ENCODE results near the gene SSR1.

Gene SSR1

DNA sequence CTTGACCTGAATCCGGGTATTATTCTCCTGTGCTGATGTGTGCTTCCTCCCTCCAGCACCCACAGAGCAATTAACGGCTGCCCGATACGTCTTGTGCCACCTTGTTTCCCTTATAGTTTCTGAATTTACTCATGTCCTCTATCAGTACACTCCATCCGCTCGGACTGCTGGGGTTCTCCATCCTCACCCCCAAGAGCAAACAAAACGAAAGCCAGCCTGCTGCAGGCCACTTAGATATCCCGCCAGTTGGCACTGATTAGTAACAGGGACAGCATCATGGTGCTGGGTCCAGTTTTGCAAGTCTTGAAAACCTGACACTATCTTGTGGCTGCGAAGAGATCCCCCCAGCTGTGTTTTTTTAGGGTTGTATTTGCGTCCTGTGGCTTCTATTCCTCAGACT is 71.8 kb downstream of the SSR1 start:
- Histone ChIP-seq H3K27me3 (ENCODE audit: control insufficient read depth in 1 of 2, insufficient read depth in 2 of 2, low read length in 2 of 2) (no peaks in the 10 kb centered on the region), H3K27ac (ENCODE audit: low read depth, low read length) (no peak overlapping the region), H3K9me3 (ENCODE audit: low read length) (no peaks in the 10 kb centered on the region), H3K36me3 (ENCODE audit: insufficient read depth, low read length) (peaks cover 7% of the 10 kb centered on the region), H3K4me1 (ENCODE audit: insufficient read depth, low read length) (peaks cover 11% of the 10 kb centered on the region), H3K4me3 (ENCODE audit: low read depth in 1 of 2, low read length in 2 of 2) (no peak overlapping the region), H3K9ac (ENCODE audit: low read length) (no peak overlapping the region)

DNA sequence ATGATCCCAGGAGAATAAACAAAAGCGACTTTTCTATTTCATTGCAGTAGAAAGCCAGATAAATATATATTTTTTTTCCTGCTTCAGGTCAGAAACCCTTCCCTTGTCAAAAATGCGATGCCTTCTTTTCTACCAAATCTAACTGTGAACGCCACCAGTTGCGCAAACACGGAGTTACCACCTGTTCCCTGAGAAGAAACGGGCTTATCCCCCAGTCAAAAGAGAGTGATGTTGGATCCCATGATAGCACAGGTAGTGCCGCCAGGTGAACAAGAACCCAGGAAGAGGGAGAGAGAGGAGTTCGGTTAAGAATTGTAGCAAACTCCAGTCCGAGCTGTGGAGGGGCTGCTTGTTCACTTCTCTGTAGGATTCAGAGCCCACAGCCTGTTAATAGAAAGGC is 72.6 kb downstream of the SSR1 start:
- H3K27me3 ChIP-seq (ENCODE audit: control insufficient read depth in 1 of 2, insufficient read depth in 2 of 2, low read length in 2 of 2): no peaks in the 10 kb centered on the region
- H3K9ac ChIP-seq (ENCODE audit: low read length): no peak overlapping the region
- peaks cover 9% of the 10 kb centered on the region for H3K36me3 ChIP-seq (ENCODE audit: insufficient read depth, low read length)
- no peak overlapping the region for H3K4me3 ChIP-seq (ENCODE audit: low read depth in 1 of 2, low read length in 2 of 2)
- H3K4me1 ChIP-seq (ENCODE audit: insufficient read depth, low read length): peaks cover 11% of the 10 kb centered on the region
- H3K27ac ChIP-seq (ENCODE audit: low read depth, low read length): no peak overlapping the region
- H3K9me3 ChIP-seq (ENCODE audit: low read length): no peaks in the 10 kb centered on the region

- no peak overlapping the region for H3K4me3 ChIP-seq (ENCODE audit: low read depth in 1 of 2, low read length in 2 of 2)
- H3K27ac ChIP-seq (ENCODE audit: low read depth, low read length): no peak overlapping the region
- H3K9me3 ChIP-seq (ENCODE audit: low read length): no peaks in the 10 kb centered on the region
- H3K36me3 ChIP-seq (ENCODE audit: insufficient read depth, low read length): peaks cover 16% of the 10 kb centered on the region
- H3K27me3 ChIP-seq (ENCODE audit: control insufficient read depth in 1 of 2, insufficient read depth in 2 of 2, low read length in 2 of 2): no peaks in the 10 kb centered on the region
- no peak overlapping the region for H3K9ac ChIP-seq (ENCODE audit: low read length)
- peaks cover 11% of the 10 kb centered on the region for H3K4me1 ChIP-seq (ENCODE audit: insufficient read depth, low read length)
Measured at GRCh38 chr6:7239590-7239948, 73.4 kb downstream of the SSR1 start.

DNA sequence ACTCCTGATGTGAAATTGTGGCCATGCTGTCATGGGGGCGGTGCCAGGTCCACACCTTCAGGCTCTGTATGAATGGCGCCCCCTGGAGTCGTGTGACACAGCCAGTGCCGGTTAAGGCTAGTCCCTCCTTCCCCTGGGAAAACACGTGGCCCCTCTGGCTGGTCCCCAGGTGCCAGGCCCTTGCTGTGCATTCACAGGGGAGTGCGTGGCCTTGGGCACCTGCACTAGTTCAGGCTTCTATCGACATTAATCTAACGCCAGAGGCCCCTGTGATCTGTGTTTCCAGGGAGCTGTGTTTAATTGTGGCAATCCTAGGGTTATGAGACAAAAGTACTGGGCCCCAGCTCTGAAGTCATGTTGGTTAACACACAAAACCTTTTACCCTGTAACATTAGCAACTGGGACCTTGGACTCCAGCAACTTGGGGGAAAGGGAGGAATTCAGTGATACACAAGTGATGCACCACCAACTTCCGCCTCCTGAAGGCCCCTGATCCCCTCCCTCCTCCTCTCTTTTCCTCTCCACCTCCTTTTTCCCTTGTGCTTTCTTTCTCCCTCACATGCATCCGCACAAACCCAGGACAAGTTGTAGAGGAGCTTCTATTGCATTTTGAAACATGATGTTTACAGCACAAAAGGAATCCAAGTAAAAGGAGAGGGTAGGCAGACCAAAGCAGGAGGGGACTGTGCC is 74.0 kb downstream of the SSR1 start:
- H3K36me3 ChIP-seq (ENCODE audit: insufficient read depth, low read length): peaks cover 17% of the 10 kb centered on the region
- no peak overlapping the region for H3K4me3 ChIP-seq (ENCODE audit: low read depth in 1 of 2, low read length in 2 of 2)
- no peak overlapping the region for H3K9ac ChIP-seq (ENCODE audit: low read length)
- H3K4me1 ChIP-seq (ENCODE audit: insufficient read depth, low read length): peaks cover 11% of the 10 kb centered on the region
- H3K27ac ChIP-seq (ENCODE audit: low read depth, low read length): no peak overlapping the region
- no peaks in the 10 kb centered on the region for H3K9me3 ChIP-seq (ENCODE audit: low read length)
- H3K27me3 ChIP-seq (ENCODE audit: control insufficient read depth in 1 of 2, insufficient read depth in 2 of 2, low read length in 2 of 2): no peaks in the 10 kb centered on the region

- Histone ChIP-seq H3K4me1 (ENCODE audit: insufficient read depth, low read length) (peaks cover 10% of the 10 kb centered on the region), H3K27ac (ENCODE audit: low read depth, low read length) (no peak overlapping the region)
Measured at GRCh38 chr6:7238526-7238899, 74.5 kb downstream of the SSR1 start.

DNA sequence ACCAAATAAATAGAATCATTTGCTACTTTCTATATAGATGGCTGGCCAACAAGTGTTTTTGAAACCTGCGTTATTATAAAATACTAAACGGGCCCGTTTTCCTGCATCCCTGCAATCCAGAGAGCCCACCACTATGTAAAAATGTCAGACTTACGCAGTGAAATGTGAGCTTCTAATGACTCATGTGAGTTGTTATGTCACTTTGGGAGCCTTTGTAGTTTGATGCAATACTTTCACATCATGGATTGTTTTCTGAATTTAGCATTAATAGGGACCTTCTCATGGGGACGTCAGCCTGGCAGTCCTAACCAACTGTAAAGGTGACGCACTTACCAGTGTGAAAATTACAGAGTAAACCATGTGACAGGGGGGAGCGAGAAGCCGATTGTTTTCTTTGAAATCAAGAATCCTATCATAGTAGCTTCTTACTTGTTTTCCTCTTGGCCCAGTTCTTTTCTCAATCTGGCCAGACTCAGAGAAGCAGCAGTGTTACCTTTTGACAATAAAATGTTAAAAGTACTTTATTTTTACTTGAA is 75.3 kb downstream of the SSR1 start:
- Histone ChIP-seq H3K36me3 (ENCODE audit: insufficient read depth, low read length) (peaks cover 23% of the 10 kb centered on the region), H3K27ac (ENCODE audit: low read depth, low read length) (no peak overlapping the region), H3K4me1 (ENCODE audit: insufficient read depth, low read length) (peaks cover 2% of the 10 kb centered on the region), H3K9ac (ENCODE audit: low read length) (no peak overlapping the region), H3K9me3 (ENCODE audit: low read length) (no peaks in the 10 kb centered on the region), H3K4me3 (ENCODE audit: low read depth in 1 of 2, low read length in 2 of 2) (no peak overlapping the region), H3K27me3 (ENCODE audit: control insufficient read depth in 1 of 2, insufficient read depth in 2 of 2, low read length in 2 of 2) (no peaks in the 10 kb centered on the region)

More at GRCh38 chr6:7238526-7238899, 74.5 kb downstream of the SSR1 start:
- Histone ChIP-seq H3K4me3 (ENCODE audit: low read depth in 1 of 2, low read length in 2 of 2) (no peak overlapping the region), H3K36me3 (ENCODE audit: insufficient read depth, low read length) (peaks cover 22% of the 10 kb centered on the region), H3K27me3 (ENCODE audit: control insufficient read depth in 1 of 2, insufficient read depth in 2 of 2, low read length in 2 of 2) (no peaks in the 10 kb centered on the region), H3K9ac (ENCODE audit: low read length) (no peak overlapping the region), H3K9me3 (ENCODE audit: low read length) (no peaks in the 10 kb centered on the region)

GRCh38 chr6:7236306-7237209 is 76.4 kb downstream of the SSR1 start:
- Histone ChIP-seq H3K36me3 (ENCODE audit: insufficient read depth, low read length) (peaks cover 29% of the 10 kb centered on the region), H3K9me3 (ENCODE audit: low read length) (no peaks in the 10 kb centered on the region), H3K27me3 (ENCODE audit: control insufficient read depth in 1 of 2, insufficient read depth in 2 of 2, low read length in 2 of 2) (no peaks in the 10 kb centered on the region), H3K27ac (ENCODE audit: low read depth, low read length) (no peak overlapping the region), H3K9ac (ENCODE audit: low read length) (no peak overlapping the region), H3K4me3 (ENCODE audit: low read depth in 1 of 2, low read length in 2 of 2) (no peak overlapping the region), H3K4me1 (ENCODE audit: insufficient read depth, low read length) (no peaks in the 10 kb centered on the region)

DNA sequence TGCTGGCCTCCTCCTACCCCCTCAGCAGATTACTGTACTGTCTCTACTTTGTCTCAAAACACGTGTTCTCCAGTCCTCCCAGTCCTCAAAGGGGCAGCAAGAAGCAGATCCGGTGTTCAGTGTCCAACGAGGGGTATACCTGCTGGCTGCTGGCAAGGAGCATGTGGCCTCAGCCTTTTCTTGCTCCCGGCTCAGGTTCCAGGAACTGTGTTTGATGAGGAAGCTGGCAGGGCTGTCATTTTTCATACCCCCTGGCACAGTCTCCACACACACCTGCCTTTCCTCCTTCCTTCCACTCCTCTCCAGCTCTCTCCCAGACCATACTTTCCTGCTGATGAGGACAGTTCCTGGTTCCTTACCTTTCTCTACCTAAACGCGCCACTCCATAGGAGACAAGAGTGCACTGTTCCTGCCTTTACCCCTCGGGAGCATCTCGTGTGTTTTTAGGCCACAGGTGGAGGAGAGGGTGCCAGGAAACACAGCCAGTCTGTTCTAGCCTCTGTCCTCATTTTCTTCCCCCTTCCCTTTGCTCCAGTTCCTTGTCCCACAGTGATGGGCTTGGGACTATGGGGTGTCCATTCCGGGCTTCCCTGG is 77.2 kb downstream of the SSR1 start:
- H3K9me3 ChIP-seq (ENCODE audit: low read length): no peaks in the 10 kb centered on the region
- no peak overlapping the region for H3K27ac ChIP-seq (ENCODE audit: low read depth, low read length)
- H3K27me3 ChIP-seq (ENCODE audit: control insufficient read depth in 1 of 2, insufficient read depth in 2 of 2, low read length in 2 of 2): no peaks in the 10 kb centered on the region
- H3K9ac ChIP-seq (ENCODE audit: low read length): no peak overlapping the region
- no peak overlapping the region for H3K4me3 ChIP-seq (ENCODE audit: low read depth in 1 of 2, low read length in 2 of 2)
- H3K36me3 ChIP-seq (ENCODE audit: insufficient read depth, low read length): peaks cover 33% of the 10 kb centered on the region
- H3K4me1 ChIP-seq (ENCODE audit: insufficient read depth, low read length): no peaks in the 10 kb centered on the region

DNA sequence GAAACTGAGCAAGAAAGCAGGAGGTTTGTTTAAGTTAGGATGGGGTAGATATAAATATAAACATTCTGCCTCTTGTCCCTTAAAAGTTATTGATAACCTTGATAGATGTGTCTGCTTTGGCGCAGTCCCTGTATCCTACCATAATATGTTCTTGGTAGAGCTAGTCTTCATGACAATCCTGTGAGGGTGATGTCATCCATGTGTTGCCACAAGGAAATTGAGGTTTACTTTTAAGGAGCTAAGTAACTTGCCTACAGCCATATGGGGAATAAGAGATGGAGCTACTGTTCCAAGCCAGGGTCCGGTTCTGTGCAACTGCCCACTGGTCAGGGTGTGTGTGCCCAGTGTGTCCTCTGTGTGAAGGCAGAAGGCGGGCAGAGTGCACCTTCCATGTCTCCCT is 78.5 kb downstream of the SSR1 start:
- no peak overlapping the region for H3K27ac ChIP-seq (ENCODE audit: low read depth, low read length)
- H3K36me3 ChIP-seq (ENCODE audit: insufficient read depth, low read length): peaks cover 39% of the 10 kb centered on the region

GRCh38 chr6:7232351-7232750 is 80.6 kb downstream of the SSR1 start:
- no peak overlapping the region for H3K9ac ChIP-seq (ENCODE audit: low read length)
- H3K4me3 ChIP-seq (ENCODE audit: low read depth in 1 of 2, low read length in 2 of 2): no peak overlapping the region
- no peaks in the 10 kb centered on the region for H3K4me1 ChIP-seq (ENCODE audit: insufficient read depth, low read length)
- peaks cover 49% of the 10 kb centered on the region for H3K36me3 ChIP-seq (ENCODE audit: insufficient read depth, low read length)
- no peaks in the 10 kb centered on the region for H3K27me3 ChIP-seq (ENCODE audit: control insufficient read depth in 1 of 2, insufficient read depth in 2 of 2, low read length in 2 of 2)
- H3K9me3 ChIP-seq (ENCODE audit: low read length): no peaks in the 10 kb centered on the region
- no peak overlapping the region for H3K27ac ChIP-seq (ENCODE audit: low read depth, low read length)

More for the DNA sequence above, 78.5 kb downstream of the SSR1 start:
- no peaks in the 10 kb centered on the region for H3K9me3 ChIP-seq (ENCODE audit: low read length)
- H3K4me3 ChIP-seq (ENCODE audit: low read depth in 1 of 2, low read length in 2 of 2): no peak overlapping the region
- H3K9ac ChIP-seq (ENCODE audit: low read length): no peak overlapping the region
- H3K4me1 ChIP-seq (ENCODE audit: insufficient read depth, low read length): no peaks in the 10 kb centered on the region
- H3K27me3 ChIP-seq (ENCODE audit: control insufficient read depth in 1 of 2, insufficient read depth in 2 of 2, low read length in 2 of 2): no peaks in the 10 kb centered on the region

DNA sequence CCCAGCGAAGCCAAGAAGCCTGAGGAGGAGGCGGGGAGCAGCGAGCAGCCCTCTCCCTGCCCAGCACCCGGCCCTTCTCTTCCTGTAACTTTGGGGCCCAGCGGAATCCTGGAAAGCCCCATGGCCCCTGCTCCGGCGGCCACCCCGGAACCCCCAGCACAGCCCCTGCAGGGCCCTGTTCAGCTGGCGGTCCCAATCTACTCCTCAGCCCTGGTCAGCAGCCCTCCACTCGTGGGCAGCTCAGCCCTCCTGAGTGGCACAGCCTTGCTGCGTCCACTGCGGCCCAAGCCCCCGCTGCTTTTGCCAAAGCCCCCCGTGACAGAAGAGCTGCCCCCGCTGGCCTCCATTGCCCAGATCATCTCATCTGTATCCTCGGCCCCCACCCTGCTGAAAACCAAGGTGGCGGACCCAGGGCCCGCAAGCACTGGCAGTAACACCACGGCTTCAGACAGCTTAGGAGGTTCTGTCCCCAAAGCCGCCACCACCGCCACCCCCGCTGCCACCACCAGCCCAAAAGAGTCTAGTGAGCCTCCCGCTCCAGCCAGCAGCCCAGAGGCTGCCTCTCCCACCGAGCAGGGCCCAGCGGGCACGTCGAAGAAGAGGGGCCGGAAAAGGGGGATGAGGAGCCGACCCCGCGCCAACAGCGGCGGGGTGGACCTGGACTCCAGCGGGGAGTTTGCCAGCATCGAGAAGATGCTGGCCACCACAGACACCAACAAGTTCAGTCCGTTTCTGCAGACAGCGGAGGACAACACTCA is 81.9 kb downstream of the SSR1 start:
- Histone ChIP-seq H3K27me3 (ENCODE audit: control insufficient read depth in 1 of 2, insufficient read depth in 2 of 2, low read length in 2 of 2) (no peaks in the 10 kb centered on the region), H3K27ac (ENCODE audit: low read depth, low read length) (no peak overlapping the region), H3K9me3 (ENCODE audit: low read length) (no peaks in the 10 kb centered on the region), H3K9ac (ENCODE audit: low read length) (no peak overlapping the region), H3K36me3 (ENCODE audit: insufficient read depth, low read length) (peaks cover 56% of the 10 kb centered on the region), H3K4me3 (ENCODE audit: low read depth in 1 of 2, low read length in 2 of 2) (no peak overlapping the region), H3K4me1 (ENCODE audit: insufficient read depth, low read length) (no peaks in the 10 kb centered on the region)
